OCI-LY3 (cell line): ENCODE measurements around the gene ARHGAP25.

Experiments
- EZH2phosphoT487 ChIP-seq: fragments of 200-600 bp; shearing (Covaris generic); IDR thresholded peaks from 2 replicates; pipeline ENCODE4 v1.6.1; 2018; ENCODE audit warnings: antibody characterized with exemption, mixed run types, low read depth
- TF ChIP-seq, protein P1 (sequence below): fragments of 200-600, 300-600 bp; sonication (generic); IDR thresholded peaks from 2 replicates; pipeline ENCODE4 v1.5.1; 2014; ENCODE audit warnings: antibody characterized with exemption, low read length, low read depth

GRCh38 chr2:68762100-68762499 is 27.5 kb downstream of the ARHGAP25 start:
- TF ChIP-seq, protein P1, sequence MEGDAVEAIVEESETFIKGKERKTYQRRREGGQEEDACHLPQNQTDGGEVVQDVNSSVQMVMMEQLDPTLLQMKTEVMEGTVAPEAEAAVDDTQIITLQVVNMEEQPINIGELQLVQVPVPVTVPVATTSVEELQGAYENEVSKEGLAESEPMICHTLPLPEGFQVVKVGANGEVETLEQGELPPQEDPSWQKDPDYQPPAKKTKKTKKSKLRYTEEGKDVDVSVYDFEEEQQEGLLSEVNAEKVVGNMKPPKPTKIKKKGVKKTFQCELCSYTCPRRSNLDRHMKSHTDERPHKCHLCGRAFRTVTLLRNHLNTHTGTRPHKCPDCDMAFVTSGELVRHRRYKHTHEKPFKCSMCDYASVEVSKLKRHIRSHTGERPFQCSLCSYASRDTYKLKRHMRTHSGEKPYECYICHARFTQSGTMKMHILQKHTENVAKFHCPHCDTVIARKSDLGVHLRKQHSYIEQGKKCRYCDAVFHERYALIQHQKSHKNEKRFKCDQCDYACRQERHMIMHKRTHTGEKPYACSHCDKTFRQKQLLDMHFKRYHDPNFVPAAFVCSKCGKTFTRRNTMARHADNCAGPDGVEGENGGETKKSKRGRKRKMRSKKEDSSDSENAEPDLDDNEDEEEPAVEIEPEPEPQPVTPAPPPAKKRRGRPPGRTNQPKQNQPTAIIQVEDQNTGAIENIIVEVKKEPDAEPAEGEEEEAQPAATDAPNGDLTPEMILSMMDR: no peak
- TF ChIP-seq EZH2phosphoT487: no peak
